ENCODE results near the gene SLC1A7.

SLC1A7 gene

DNA sequence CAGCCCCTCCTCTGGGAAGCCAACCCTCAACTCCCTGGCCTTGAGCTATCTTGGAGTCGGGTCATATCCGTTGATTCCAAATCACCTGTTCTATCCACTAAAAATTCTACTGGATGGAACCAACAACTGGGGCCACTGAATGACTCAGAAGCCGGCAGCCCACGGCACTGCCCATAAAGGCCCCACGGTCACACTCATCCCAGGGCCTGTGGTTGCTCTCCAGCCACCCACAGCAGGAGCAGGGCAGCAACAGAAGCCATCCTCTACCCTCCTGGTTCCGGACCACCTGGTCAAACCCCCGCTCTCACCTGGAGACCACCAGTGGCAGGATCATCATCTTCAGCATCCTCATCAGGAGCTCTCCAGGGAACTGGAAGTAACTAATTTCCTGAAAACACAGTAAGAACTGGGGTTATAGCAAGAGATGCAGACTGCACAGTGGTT is 8.4 kb downstream of the SLC1A7 start:
- no peak for DNase-seq (ENCODE audit: low spot score)

DNA sequence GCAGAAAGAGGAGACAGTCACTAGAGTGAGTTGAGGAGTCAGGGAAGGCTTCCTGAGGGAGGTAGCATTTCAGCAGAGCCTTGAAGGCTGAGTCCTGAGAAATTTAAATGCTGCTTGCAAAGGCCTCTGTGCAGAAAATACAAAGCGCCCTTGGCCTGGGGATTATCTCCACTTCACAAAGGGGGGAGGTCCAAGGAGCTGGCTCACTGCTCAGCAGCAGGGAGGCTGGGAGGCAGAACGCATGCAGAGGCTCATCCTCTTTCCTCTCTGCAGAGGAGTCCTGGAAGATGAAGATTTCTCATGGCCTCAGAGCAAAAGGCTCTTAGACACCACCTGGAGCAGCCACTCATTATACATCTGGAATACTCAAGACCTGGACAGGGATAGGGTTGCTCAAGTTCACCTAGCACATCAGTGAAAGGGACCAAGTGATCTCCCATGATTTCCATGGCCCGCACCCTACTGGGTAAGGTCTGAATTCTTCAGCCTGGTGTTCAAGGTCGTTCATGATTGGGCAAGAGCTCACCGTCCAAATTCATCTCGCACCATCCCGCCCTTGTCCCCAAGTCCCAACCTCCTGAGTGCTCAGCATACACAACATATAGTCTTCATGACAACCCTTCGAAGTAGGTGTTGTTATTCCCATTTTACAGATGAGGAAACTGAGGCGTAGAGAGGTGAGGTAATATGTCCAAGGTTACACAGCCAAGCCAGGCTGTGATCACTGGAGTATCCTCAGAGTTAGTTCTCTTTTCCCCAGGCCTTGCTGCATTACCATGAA is 9.0 kb downstream of the SLC1A7 start:
- DNase-seq (ENCODE audit: low spot score), result no peak

DNA sequence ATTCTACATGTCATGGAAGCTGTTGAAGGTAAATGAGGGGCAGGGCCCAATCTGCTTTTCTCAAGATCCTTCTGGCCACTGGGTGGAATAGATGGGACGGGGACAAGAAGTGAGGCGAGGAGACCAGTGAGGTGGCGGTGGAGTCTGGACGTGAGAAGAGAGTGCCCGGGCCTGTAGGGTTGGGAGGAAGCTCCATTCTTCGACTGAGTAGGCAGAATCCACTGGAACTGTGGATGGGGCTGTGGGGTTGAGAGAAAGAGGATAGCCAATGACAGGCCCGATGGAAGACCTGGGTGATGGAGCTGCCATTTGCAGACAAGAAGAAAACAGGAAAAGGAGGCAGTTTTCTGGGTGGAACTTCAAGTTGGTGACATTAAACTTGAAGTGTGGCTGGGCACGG is 10.3 kb downstream of the SLC1A7 start:
- no peak for DNase-seq (ENCODE audit: low spot score)

DNA sequence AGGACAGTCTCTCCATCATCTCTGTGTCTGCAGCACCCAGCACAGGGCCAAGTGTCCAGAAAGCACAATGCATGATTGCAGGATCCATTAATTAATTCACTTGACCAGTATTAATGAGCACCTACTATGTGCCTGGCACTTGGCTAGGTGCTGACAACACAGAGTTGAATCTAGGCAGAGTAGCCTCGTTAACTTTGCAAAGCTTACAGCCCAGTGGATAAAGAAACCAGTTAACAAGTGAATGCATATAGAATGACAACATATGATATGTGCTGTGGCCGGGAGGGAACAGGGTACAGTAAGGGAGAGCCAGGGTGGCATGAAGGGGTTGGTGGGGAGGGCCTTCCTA is 10.9 kb downstream of the SLC1A7 start:
- no peak for DNase-seq (ENCODE audit: low spot score)

DNA sequence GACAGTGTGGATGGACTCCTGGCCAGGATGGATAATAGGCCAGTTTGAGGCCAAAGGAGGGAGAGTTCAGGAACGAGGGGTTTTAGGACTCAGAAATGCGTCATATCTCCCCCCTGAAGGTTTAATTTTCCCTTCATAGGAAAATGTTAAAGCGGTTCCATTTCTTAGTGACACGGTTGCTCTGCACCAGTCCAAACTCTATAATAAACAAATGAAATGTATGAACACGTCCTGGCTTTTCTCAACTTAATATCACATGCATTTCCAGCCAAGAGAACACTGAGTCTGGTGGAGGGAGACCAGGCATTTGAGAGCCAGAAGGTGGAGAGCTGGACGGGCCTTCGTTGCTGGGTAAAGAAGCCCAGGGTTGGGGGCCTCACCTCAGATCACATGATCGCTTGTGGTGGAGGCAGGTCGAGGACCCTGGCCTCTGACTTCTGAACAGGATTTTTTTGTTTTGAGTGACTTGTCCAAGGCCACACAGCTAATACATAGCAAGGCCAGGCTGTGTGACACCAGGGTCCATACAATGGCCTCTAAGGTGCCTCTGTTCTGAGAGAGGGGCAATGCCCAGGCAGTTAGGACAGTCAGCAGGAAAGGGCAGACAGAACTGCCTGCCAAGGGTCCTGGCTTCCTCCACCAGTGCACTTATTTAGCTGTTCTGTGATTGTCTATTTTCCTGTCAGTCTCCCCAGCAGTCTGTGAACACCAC is 11.4 kb downstream of the SLC1A7 start:
- no peak for DNase-seq (ENCODE audit: low spot score)

DNA sequence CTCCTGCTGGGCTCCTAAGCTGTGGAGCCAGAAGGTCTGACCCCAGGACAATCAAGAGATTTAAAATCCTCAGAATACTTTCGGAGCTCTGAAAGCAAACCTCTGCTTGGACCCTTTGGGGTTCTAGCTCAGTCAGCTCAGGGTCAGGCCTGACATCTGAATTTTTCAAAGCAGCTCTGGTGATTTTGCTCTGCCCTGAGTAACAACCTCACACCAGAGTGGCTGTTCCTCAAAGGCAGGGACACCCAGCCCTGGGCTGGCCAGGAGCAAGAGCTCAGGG is 11.9 kb downstream of the SLC1A7 start:
- no peak for DNase-seq (ENCODE audit: low spot score)

DNA sequence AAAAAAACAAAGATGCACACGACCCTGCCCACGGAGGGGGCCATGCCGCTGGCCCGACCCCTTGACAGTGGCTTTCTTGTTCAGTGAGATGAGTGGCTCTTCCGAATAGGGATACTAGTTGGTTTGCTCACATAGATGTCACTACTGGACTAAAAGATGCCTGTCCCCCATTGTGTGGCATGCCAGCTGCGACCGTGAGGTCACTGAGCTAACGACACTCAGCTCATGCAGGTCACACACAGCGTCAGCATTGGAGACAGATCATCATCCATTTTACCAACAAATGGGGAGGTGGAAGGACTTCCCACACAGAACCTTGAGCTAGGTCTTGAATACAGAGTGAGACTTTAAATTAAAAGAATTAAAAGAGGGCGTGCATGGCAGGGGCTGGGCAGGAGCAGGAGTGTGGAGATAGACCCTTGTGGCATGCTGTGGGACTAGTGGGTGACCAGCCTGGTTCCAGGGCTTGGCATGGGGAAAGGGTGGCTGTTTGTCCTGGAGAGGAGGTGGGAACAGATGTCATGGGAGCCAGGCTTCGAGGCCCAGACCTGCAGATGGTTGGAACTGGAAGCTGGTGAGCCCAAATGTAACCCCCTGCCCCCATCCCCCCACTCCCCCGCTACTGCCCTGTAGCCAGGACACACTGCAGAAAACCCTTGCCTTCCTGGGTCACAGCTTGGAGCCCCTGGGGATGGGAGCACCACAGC is 12.4 kb downstream of the SLC1A7 start:
- no peak for DNase-seq (ENCODE audit: low spot score)

DNA sequence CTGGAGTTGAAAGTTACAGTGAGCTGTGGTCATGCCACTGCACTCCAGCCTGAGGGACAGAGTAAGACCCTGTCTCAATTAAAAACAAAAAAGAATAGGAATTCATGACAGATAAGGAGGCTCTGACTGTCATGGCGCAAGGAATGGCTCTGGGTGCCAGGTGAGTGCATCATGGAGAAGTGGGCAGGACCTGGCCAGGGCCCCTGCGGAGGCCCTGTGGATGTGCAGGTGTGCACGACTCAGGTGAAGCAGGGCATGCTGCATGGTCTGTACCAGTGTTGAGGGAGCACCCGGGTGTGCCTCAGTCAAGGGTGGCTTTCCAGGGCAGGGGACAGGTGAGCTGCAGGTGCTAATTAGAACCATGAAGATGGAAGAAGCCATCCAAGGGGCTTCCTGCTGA is 14.0 kb downstream of the SLC1A7 start:
- DNase-seq (ENCODE audit: low spot score), result no peak

DNA sequence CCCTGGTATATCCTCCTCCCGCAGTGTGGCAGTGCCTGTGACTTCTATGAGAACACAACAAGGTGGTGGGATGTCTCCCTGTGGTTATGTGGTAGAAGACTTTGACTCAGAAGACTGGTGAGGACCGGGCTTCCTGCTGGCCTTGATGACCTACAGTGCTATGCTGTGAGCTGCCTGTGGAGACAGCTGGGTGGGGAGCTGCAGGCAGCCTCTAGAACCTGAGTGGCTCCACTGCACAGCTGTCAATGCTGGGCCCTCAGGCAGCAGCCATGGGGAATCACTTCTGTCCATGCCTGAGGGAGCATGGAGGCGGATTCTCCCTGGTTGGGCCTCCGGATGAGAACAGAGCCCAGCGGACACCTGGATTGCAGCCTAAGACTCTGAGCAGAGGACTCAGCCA is 14.9 kb downstream of the SLC1A7 start:
- no peak for DNase-seq (ENCODE audit: low spot score)

DNA sequence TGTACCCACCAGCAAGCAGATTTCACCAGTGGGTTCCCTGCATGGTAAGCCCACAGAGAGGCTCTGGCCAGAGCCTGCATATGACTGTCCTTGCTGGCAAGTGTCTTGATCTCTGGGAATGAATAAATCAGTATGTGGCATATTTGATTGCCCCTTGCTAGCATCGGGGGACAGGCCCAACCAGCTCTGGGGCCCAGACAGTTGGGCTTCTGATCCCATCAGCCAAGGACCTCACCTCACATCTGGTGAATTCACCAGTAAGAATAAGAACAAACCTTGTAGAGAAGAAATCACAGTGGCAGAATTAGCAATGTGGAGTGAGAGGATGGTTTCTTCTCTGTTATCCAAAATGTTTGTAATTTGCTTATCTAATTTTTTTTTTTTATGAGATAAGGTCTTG is 15.9 kb downstream of the SLC1A7 start:
- no peak for DNase-seq (ENCODE audit: low spot score)

DNA sequence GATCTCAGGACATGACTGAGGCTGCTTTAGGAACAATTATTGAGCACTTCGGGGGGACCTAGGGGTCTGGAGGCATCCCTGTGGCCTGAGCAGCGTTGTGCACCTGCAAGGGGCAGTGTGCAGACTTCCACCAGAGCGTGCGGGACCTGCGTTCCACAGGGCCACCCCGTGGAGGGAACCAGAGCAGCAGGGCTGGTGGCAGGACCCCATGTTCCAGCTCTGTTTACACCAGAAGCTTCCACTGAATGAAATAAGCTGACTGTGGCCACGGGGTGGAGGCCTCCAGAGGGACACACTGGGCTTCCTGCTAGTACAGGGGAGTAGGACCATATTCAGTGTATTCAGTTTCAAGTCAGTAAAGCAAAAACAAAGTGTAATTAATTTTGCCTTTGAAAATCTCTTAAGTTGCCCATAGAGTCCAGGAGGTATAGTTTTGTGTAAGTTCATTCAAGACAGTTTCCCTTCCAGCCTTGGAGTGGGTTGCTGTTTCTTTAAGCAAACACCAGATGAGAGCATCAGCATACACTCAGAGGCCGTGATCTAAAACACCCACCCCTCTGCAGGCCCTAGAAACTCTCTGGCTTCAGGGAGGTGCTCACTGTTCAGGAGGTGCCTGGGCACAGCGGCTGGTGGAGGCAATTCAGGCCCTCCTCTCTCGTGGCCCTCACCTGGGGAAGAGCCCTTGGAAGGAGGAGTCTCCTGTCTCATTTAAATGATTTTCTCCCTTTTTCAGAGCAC is 16.6 kb downstream of the SLC1A7 start:
- DNase-seq (ENCODE audit: low spot score), result no peak

DNA sequence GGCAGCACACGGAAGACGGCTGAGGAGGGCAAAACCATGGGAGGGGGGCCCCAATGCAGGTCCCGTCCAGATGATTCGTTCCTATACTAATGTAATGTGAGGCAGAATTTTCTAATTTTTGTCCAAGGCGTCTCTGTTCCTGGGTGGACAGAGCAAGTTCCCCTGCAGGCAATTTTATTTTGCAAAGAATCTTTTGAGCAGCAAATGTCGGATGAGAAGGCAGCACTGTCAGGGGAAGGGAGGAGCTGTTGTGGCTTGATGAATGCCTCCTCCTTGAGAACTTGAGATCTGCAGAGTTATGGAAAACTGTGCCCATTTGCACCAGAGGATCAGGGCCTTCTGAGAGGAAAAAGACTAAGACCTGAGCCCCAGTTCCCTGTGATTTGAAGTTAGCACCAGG is 17.3 kb downstream of the SLC1A7 start:
- no peak for DNase-seq (ENCODE audit: low spot score)

DNA sequence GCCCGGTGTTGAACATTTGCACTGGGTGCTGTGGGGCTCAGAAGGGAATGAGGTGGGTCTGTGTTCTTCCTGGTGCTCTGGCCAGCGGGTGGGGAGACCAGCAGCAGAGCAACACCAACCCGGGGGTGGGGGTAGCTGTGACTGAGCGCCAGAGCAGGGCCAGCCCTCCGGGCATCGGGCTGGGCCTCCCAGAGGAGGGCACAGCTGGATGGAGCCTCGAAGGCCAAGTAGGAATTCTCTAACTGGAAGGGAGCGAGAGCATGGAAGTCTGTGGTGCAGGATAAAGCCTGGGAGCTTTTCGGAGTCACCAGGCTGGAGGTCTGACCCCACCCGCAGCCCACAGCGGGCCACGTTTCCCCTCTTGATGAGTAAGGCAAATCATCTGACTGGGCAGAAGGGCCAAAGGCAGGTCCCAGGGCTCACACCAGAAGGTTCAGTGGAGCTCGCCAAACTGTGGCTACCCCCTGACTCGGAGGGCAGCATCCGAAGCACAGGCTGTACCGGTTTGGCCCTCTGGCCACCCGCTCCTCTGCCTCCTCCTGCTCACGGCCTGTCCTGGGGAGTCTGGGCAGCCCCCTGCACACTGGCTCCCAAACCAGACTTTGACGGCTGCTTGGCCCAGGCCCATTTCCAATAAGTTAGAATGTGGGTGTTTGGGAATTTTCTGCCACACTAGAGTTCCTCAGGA is 18.8 kb downstream of the SLC1A7 start:
- no peak for DNase-seq (ENCODE audit: low spot score)

DNA sequence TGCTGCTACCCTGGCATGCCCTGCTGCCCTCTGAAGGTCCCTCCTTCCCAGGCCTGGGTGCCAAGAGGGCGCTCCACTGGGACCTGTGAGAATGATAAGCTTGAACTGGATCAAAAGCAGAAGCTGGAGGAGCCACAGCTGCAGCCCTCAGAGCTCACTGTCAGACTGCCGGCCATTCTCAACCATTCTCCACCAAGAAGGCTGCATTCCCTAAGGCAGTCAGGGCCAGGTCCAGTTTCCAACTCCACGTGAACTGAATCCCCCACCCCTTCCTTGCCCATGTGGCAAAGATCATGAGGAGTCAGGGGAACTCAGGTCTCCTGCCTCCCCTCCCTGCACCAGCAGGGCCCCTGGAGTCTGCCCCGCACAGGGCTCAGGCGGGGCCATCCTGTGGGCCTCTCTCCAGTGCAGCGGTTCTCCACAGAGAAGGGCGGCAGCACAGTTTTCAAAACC is 19.5 kb downstream of the SLC1A7 start:
- DNase-seq (ENCODE audit: low spot score), result no peak

DNA sequence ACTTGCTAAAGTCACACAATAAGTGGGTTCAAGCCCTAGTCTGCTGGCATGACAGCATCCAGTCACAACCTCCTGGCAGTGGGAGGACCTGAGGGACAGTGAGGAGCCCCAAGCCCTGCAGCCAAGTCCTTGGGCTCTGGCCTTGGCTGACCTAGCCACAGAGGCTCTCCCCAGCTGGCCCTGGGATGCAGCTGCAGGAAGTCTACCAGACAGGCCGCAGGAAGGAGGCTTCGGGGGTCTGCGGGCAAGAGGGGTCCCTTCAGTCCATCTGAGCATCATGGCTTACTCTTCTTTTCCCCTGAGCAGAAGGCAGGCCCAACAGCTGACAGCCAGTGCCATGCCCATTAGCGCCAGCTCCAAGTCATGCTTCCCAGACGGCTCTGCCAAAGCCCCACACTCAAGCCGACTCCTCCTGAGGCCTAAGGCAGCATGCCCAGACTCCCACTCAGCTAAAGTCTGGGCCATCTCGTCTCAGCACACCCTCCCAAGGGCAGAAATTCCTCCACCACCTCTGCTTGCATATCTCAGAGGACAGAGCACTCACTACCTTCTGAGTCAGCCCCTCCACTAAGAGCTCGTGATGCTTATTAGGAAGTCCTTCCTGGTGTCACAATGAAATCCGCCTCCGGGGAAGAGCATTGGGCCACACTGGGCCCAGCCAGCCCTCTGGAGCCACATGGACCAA is 20.1 kb downstream of the SLC1A7 start:
- no peak for DNase-seq (ENCODE audit: low spot score)

DNA sequence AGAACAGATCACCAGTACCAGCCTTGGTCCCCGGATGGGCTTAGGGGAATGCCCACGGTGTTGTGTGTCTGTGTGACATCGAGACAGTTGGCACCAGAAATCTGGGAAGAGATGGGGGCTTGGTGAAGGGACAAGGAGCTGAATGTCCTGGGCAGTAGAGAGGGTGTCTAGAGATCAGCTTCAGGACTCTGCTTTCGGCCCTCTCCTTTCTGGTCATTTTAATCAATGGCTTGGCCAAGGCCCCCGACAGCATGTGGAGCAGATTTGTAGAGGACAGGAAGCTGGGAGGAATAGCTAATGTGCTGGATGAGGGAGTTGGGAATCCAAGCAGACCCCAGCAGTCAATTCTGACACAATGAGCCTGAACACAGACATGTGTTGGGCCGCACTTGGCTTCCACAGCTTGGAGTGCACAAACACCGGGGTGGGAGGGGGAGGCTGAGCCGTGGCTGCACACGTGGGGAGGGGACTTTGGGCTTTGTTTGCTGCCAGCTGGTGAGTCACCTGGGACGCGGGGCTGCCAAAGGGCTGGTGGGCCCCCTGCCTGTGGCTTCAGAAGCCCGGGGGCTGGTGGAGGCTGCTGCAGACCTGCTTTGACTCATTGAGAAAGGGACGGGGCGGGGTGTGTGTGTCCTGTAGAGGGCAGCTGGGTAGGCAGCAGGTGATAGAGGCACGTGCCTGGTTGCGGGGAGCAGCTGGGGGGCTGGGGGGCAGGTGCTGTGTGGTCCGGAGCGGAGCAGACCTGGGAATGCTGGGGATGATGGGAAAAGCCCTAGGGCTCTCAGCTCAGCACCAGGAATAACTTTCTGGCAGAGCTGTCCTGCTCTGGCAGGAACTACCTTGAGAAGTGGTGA is 20.9 kb downstream of the SLC1A7 start:
- DNase-seq (ENCODE audit: low spot score), result no peak

DNA sequence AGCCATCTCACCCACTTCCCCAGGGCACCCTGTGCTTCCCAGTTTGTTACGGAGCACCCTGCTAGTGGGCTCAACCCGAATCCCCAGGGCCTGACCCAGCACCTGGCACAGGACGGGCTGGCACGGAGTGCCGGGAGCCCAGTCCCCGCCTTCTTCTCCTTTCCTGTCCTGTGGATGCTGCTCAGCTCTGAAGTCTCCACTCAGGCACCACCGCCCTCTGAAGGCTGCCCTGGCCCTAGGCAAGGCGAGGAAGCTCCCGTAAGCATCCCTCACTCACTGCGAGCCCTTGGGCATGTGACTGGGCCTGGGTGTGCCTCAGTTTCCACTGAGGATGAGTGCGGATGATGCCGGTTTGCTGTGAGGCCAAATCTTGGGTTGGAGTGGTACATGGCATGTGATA is 21.8 kb downstream of the SLC1A7 start:
- DNase-seq (ENCODE audit: low spot score), result no peak

DNA sequence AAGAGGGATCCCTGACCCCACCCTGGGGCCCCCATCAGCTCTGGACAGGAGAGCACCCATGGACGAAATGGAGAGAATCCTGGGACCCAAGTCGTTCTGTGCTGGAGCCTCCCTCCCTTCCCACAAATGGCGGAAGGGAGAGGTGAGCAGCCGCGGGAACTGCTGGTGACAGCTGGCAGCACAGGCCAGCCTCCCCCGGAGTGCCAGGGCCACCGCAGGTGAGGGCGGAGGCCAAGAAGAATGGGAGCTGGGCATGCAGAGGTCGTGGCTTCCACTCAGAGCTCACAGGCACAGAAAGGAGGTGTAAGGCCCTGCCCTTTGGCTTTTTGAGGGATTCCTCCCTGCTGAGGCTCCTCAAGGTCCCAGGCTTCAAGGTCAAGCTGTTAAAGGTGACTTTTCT is 24.6 kb downstream of the SLC1A7 start:
- no peak for DNase-seq (ENCODE audit: low spot score)

DNA sequence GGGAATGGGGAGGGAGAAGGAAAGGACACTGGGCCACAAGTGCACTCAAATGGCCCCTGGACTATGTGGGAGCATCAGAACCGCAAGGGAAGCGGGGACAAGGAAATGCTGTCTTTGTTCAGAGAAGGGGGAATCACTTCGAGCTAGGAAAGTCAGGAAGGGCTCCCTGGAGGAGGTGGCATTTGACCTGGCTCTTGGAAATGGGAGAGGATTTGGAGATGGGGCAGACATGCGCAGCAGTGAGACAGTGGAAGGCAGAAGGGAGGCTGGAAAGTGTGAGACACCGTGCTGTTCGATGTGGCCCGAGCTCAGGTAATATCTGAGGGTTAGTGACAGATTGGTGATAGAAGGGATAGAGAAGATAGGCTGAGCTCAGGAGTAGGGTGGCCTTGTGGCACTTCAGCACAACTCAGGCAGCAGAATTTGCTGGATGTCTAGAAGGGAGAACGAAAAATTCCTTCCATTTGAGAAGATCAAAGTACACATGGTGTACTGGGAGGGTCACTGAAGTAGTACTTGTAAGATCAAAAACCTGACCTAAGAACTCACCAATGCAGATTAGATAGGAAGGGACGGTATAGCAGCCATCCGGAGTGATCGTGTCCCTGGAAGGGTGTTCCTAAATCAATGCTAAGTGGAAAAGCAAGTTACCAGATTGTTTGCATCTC is 25.4 kb downstream of the SLC1A7 start:
- no peak for DNase-seq (ENCODE audit: low spot score)

DNA sequence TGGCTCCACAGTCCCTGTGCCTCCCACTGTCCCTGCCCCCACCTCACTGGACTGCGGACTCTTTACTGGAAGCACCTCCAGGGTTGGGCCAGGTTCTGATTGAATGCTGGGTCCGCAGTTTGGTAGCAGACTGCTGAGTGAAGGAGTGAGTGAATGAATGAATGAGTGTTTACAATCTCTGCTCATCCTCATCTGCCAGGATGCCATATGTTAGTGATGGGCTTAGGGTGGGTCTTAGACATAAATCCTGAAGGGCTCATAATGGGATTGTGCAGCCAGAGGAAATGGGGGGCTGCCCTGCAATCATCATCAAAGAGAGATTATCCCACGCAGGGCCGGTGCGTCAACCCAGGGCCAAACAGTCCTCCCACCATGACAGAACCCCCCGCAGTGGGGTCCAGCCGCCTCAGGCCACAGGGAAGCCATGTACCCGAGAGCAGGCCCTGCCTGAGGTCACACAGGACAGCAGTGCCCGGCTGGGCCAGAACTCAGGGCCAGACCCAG is 26.1 kb downstream of the SLC1A7 start:
- DNase-seq (ENCODE audit: low spot score), result no peak

All from RKO (cell line).